Kidney (tissue), 14 donors: ENCODE measurements around the gene EBP. TPM values are rescaled to one million over a fixed set of nuclear protein-coding genes. Genes with fewer than 3 reads are reported as not detected.

Source experiments
- DNase-seq, 5 donors: peaks; one replicate each; pipeline ENCODE4 v3.0.0-alpha.2; 2013 to 2020
- FAIRE-seq: peaks from 2 replicates; lab custom pipeline; 2012; peaks lifted over from hg19 to GRCh38; lab: Jason Lieb, UNC
- H3K27ac ChIP-seq, 2 donors: one replicate each; pipeline ENCODE4 v1.7.0; 2013; ENCODE audit warnings: low read depth in 2 of 2, low read length in 2 of 2, inconsistent platforms in 1 of 2
- H3K27me3 ChIP-seq: one replicate; pipeline ENCODE4 v1.7.1; 2013; ENCODE audit warnings: low read length, inconsistent platforms; ENCODE audit not compliant: control insufficient read depth, insufficient read depth
- H3K36me3 ChIP-seq, 3 donors: one replicate each; pipeline versions ENCODE4 v1.7.0 to v1.7.1; 2013; ENCODE audit warnings: low read length in 3 of 3, control low read depth in 1 of 3, inconsistent platforms in 1 of 3; ENCODE audit not compliant: insufficient read depth in 3 of 3, control insufficient read depth in 2 of 3
- H3K4me1 ChIP-seq, 3 donors: one replicate each; pipeline versions ENCODE4 v1.7.0 to v1.7.1; 2013; ENCODE audit warnings: low read length in 3 of 3, inconsistent platforms in 1 of 3, low read depth in 1 of 3; ENCODE audit not compliant: control insufficient read depth in 2 of 3, insufficient read depth in 2 of 3
- H3K4me3 ChIP-seq, 3 donors: one replicate each; pipeline versions ENCODE4 v1.7.0 to v1.8.1; 2013; ENCODE audit warnings: low read length in 3 of 3, control low read depth in 1 of 3, inconsistent platforms in 1 of 3
- H3K9ac ChIP-seq, 3 donors: one replicate each; pipeline versions ENCODE4 v1.7.0 to v1.7.1; 2013; ENCODE audit warnings: low read length in 3 of 3, control low read depth in 1 of 3, inconsistent platforms in 1 of 3
- H3K9me3 ChIP-seq, 3 donors: one replicate each; pipeline versions ENCODE4 v1.7.0 to v1.7.1; 2013; ENCODE audit warnings: low read length in 3 of 3, control low read depth in 1 of 3, inconsistent platforms in 1 of 3; ENCODE audit not compliant: control insufficient read depth in 2 of 3, insufficient read depth in 1 of 3
- CTCF ChIP-seq: IDR thresholded peaks from 3 replicates; pipeline ENCODE4 v1.5.1; 2012; ENCODE audit warnings: mild to moderate bottlenecking, moderate library complexity, borderline replicate concordance; ENCODE audit not compliant: insufficient read depth; ENCODE audit errors: extremely low read depth
- intact Hi-C: fragments of 100-400 bp; cut with DNase I; formaldehyde crosslinking; loops from one replicate; pipeline ENCODE4 v1.11.1; 2022
- polyA plus RNA-seq: library from polyadenylated mRNA; stranded (reverse); fragments of 350-450 nt; fragmentation: Illumina TruSeq; extraction: RNeasy Lipid Tissue Mini Kit (QIAGEN cat#74804); gene quantifications from one replicate; pipeline ENCODE4 v1.2.3, GENCODE V29; 2014; ENCODE audit warnings: low read depth, low replicate concordance; ENCODE audit not compliant: insufficient read depth
- total RNA-seq: library from RNA; stranded (reverse); fragmentation: NEBNext Ultra II Directional; extraction: Animal tissue kit (Norgen Biotek cat#: 25700); gene quantifications from one replicate; pipeline ENCODE4 v1.2.1, GENCODE V29; 2021
- donor health status: control.
- donor health status: control.
- donor health status: control.
- donor health status: control.
- donor health status: control.
- donor health status: DM: yes; HTN: yes; CAD: no.
- donor health status: Normal renal cell carcinoma (clear cell type).

Gene EBP
- total and polyA plus RNA-seq, 2 donors from 2014 or later: 33.8 to 164 TPM

GRCh38 chrX:48530736-48531135, 9.1 kb downstream of the EBP start:
- Histone ChIP-seq H3K4me1 (no peaks in the 10 kb centered on the region), H3K9me3 (no peaks in the 10 kb centered on the region), H3K36me3 (peaks cover 0 to 11% (median 3%) of the 10 kb centered on the region in 3 donors), H3K4me3 (no peak overlapping the region), H3K9ac (no peak overlapping the region), H3K27me3 (no peaks in the 10 kb centered on the region), H3K27ac (no peak overlapping the region)
- FAIRE-seq: no peak
- intact Hi-C loops: no loop called here
- no peak for DNase-seq
- TF ChIP-seq CTCF: no peak

- no peaks in the 10 kb centered on the region for H3K27me3 ChIP-seq
- DNase-seq: no peak
- H3K9me3 ChIP-seq: no peaks in the 10 kb centered on the region
- no peak overlapping the region for H3K4me3 ChIP-seq
- no peak for FAIRE-seq
- H3K27ac ChIP-seq: no peak overlapping the region
- TF ChIP-seq CTCF: no peak
- peaks cover 0 to 11% (median 3%) of the 10 kb centered on the region in 3 donors for H3K36me3 ChIP-seq
- intact Hi-C loops: no loop called here
- no peak overlapping the region for H3K9ac ChIP-seq
- H3K4me1 ChIP-seq: no peaks in the 10 kb centered on the region
Measured at GRCh38 chrX:48531358-48531959, 9.9 kb downstream of the EBP start.

GRCh38 chrX:48532161-48532560, 10.6 kb downstream of the EBP start:
- Histone ChIP-seq H3K4me3 (no peak overlapping the region), H3K36me3 (peaks cover 0 to 6% (median 0%) of the 10 kb centered on the region in 3 donors), H3K27me3 (no peaks in the 10 kb centered on the region), H3K9me3 (no peaks in the 10 kb centered on the region), H3K4me1 (no peaks in the 10 kb centered on the region), H3K27ac (no peak overlapping the region), H3K9ac (no peak overlapping the region)
- no peak for TF ChIP-seq CTCF
- FAIRE-seq (no peak), DNase-seq (no peak)
- intact Hi-C loops: no loop called here

GRCh38 chrX:48533165-48533564, 11.6 kb downstream of the EBP start:
- H3K4me1 ChIP-seq: no peaks in the 10 kb centered on the region
- no peak for TF ChIP-seq CTCF
- no peaks in the 10 kb centered on the region for H3K9me3 ChIP-seq
- peaks cover 0 to 5% (median 0%) of the 10 kb centered on the region in 3 donors for H3K36me3 ChIP-seq
- FAIRE-seq (no peak), DNase-seq (no peak)
- intact Hi-C loops: no loop called here
- no peaks in the 10 kb centered on the region for H3K27me3 ChIP-seq
- H3K9ac ChIP-seq: no peak overlapping the region
- H3K4me3 ChIP-seq: no peak overlapping the region
- H3K27ac ChIP-seq: no peak overlapping the region
